ENCODE measurements around the gene VMAC.

The VMAC gene

GRCh38 chr19:5896365-5897076 is 8.2 kb upstream of the VMAC start:
- Histone ChIP-seq H3K9me2 (replicated peaks; ENCODE audit: insufficient read depth, low read length) (no peaks in the 10 kb centered on the region), H3K36me3 (replicated peaks; ENCODE audit: insufficient read depth, low read length) (peaks cover 4% of the 10 kb centered on the region; the same call in 1 of the 2 replicates), H3K9ac (ENCODE audit: low read length) (no peak overlapping the region)

GRCh38 chr19:5897189-5897969 is 7.3 kb upstream of the VMAC start:
- Histone ChIP-seq H3K9ac (ENCODE audit: low read length) (no peak overlapping the region), H4K20me1 (ENCODE audit: insufficient read depth, low read length) (peaks cover 25% of the 10 kb centered on the region), H3K9me3 (replicated peaks; ENCODE audit: insufficient read depth, low read length) (no peaks in the 10 kb centered on the region), H3K27me3 (replicated peaks; ENCODE audit: insufficient read depth, low read length) (no peaks in the 10 kb centered on the region), H3K4me2 (ENCODE audit: low read depth, low read length) (no peak overlapping the region), H3K9me2 (replicated peaks; ENCODE audit: insufficient read depth, low read length) (no peaks in the 10 kb centered on the region), H3K27ac (ENCODE audit: low read length) (no peak overlapping the region), H3K36me3 (replicated peaks; ENCODE audit: insufficient read depth, low read length) (peaks cover 4% of the 10 kb centered on the region; the same call in 1 of the 2 replicates), H2AFZ (ENCODE audit: low read length) (no peak overlapping the region), H3K4me1 (ENCODE audit: low read length) (peaks cover 3% of the 10 kb centered on the region; the same call in 1 of the 2 replicates), H3K4me3 (ENCODE audit: low read length) (no peak overlapping the region), H3K79me2 (ENCODE audit: low read length) (peaks cover 52% of the 10 kb centered on the region), H3F3A (ENCODE audit: insufficient read depth, low read length) (no peaks in the 10 kb centered on the region)
- TF ChIP-seq CTCF (IDR thresholded peaks at IDR 0.05; ENCODE audit: low read length): no peak; the same call in 1 of the 2 replicates
- TF ChIP-seq EZH2 (optimal IDR thresholded peaks at IDR 0.05; ENCODE audit: low read depth, low read length): no peak
- no peak for TF ChIP-seq EZH2phosphoT487 (IDR thresholded peaks at IDR 0.05; ENCODE audit: low read length)
- DNase-seq: no peak

More at GRCh38 chr19:5896365-5897076, 8.2 kb upstream of the VMAC start:
- Histone ChIP-seq H3K4me3 (ENCODE audit: low read length) (no peak overlapping the region), H3K9me3 (replicated peaks; ENCODE audit: insufficient read depth, low read length) (no peaks in the 10 kb centered on the region), H3K4me2 (ENCODE audit: low read depth, low read length) (no peak overlapping the region), H3K27me3 (replicated peaks; ENCODE audit: insufficient read depth, low read length) (0 out of 2 replicates have a peak, but pooled peaks cover under 1% of the 10 kb centered on the region), H4K20me1 (ENCODE audit: insufficient read depth, low read length) (peaks cover 25% of the 10 kb centered on the region), H3K79me2 (ENCODE audit: low read length) (peaks cover 44% of the 10 kb centered on the region), H2AFZ (ENCODE audit: low read length) (no peak overlapping the region), H3K27ac (ENCODE audit: low read length) (no peak overlapping the region), H3K4me1 (ENCODE audit: low read length) (no peaks in the 10 kb centered on the region), H3F3A (ENCODE audit: insufficient read depth, low read length) (no peaks in the 10 kb centered on the region)
- DNase-seq: no peak
- TF ChIP-seq CTCF (IDR thresholded peaks at IDR 0.05; ENCODE audit: low read length): no peak

- no peak overlapping the region for H3K9ac ChIP-seq (ENCODE audit: low read length)
- DNase-seq: no peak
- H3K4me1 ChIP-seq (ENCODE audit: low read length): peaks cover 5% of the 10 kb centered on the region; the same call in 1 of the 2 replicates
- no peaks in the 10 kb centered on the region for H3K27me3 ChIP-seq (replicated peaks; ENCODE audit: insufficient read depth, low read length)
- H3K4me3 ChIP-seq (ENCODE audit: low read length): no peak overlapping the region
- no peaks in the 10 kb centered on the region for H3K9me2 ChIP-seq (replicated peaks; ENCODE audit: insufficient read depth, low read length)
- H2AFZ ChIP-seq (ENCODE audit: low read length): no peak overlapping the region
- H3K36me3 ChIP-seq (replicated peaks; ENCODE audit: insufficient read depth, low read length): peaks cover 4% of the 10 kb centered on the region; the same call in 1 of the 2 replicates
- 0 out of 2 replicates have a peak, but pooled peaks cover 6% of the 10 kb centered on the region for H3F3A ChIP-seq (ENCODE audit: insufficient read depth, low read length)
- no peak overlapping the region for H3K4me2 ChIP-seq (ENCODE audit: low read depth, low read length)
- peaks cover 64% of the 10 kb centered on the region for H3K79me2 ChIP-seq (ENCODE audit: low read length)
- no peaks in the 10 kb centered on the region for H3K9me3 ChIP-seq (replicated peaks; ENCODE audit: insufficient read depth, low read length)
- no peak for TF ChIP-seq EZH2 (optimal IDR thresholded peaks at IDR 0.05; ENCODE audit: low read depth, low read length)
- TF ChIP-seq EZH2phosphoT487 (IDR thresholded peaks at IDR 0.05; ENCODE audit: low read length): no peak
- no peak for TF ChIP-seq CTCF (IDR thresholded peaks at IDR 0.05; ENCODE audit: low read length)
- peaks cover 23% of the 10 kb centered on the region for H4K20me1 ChIP-seq (ENCODE audit: insufficient read depth, low read length)
- H3K27ac ChIP-seq (ENCODE audit: low read length): no peak overlapping the region
These were observed 4.7 kb upstream of the VMAC start for GRCh38 chr19:5899728-5900526.
